ENCODE results near the gene IDUA. TPM values are rescaled to one million over a fixed set of nuclear protein-coding genes. Genes with fewer than 3 reads are reported as not detected.

IDUA gene
- total RNA-seq, 4 donors from 2014 or later = 10.4 to 23.1 (median 11.5) TPM

DNA sequence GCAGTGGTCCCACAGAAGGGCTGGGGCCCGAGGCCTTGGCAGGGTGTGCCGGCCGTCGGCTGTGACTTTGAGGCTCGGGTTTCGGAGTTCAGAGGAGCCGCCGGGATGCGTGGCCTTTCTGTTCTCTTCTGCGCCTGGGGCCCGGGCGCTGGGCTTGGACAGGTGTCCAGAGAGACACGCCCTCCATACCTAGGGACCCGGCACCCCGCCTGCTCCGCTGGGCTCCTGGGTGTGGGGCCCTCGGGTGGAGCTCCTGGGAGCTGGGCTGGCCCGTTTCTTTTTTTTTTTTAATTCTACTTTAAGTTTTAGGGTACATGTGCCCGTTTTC lies 35.9 kb downstream of the IDUA start:
- no peak for TF ChIP-seq POLR2AphosphoS5 (IDR thresholded peaks at IDR 0.05)
- TF ChIP-seq, protein P1, sequence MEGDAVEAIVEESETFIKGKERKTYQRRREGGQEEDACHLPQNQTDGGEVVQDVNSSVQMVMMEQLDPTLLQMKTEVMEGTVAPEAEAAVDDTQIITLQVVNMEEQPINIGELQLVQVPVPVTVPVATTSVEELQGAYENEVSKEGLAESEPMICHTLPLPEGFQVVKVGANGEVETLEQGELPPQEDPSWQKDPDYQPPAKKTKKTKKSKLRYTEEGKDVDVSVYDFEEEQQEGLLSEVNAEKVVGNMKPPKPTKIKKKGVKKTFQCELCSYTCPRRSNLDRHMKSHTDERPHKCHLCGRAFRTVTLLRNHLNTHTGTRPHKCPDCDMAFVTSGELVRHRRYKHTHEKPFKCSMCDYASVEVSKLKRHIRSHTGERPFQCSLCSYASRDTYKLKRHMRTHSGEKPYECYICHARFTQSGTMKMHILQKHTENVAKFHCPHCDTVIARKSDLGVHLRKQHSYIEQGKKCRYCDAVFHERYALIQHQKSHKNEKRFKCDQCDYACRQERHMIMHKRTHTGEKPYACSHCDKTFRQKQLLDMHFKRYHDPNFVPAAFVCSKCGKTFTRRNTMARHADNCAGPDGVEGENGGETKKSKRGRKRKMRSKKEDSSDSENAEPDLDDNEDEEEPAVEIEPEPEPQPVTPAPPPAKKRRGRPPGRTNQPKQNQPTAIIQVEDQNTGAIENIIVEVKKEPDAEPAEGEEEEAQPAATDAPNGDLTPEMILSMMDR (IDR thresholded peaks at IDR 0.05) = no peak
- H3K4me3 ChIP-seq = no peak overlapping the region
- WGBS = 88% methylated on average over 19 of the region's 19 CpGs
- no peaks in the 10 kb centered on the region for H3K27me3 ChIP-seq
- no peaks in the 10 kb centered on the region for H3K9me3 ChIP-seq
- no peak for DNase-seq (ENCODE audit: extremely low spot score)
- intact Hi-C loops (cut with DNase I) = no loop called here
- H3K27ac ChIP-seq (replicated peaks in 1 of 4) = no peak overlapping the region
- peaks cover 0 to 42% (median 17%) of the 10 kb centered on the region in 4 donors for H3K36me3 ChIP-seq
- no peaks in the 10 kb centered on the region for H3K4me1 ChIP-seq

DNA sequence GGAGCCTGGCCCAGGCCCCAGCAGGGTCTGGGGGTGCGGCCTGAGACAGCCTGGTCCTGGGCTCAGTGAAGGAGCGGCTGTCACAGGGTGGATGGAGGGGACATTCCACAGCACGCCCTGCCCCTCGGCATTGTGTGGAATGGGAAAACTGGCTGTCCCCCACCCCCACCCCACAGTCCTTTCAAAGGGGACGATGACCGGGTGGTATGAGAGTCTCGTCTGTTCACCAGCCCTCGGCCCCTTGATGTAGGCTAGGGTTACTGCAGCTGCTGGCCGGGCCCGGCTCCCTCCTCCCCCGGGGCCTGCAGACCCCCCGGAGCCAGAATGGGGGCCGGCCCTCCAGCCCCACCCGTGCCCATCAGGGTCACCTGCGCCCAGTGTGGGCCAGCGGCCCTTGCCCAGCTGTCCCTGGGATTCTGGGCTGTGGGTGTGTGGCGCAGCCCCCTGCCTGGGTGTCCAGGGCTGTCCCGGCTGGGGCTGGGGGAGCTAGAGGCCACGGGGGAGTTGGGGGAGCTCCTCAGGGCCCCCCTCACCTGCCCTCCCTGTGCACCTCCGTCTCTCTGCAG lies 36.3 kb downstream of the IDUA start:
- no peak overlapping the region for H3K27ac ChIP-seq (replicated peaks in 1 of 4)
- H3K4me1 ChIP-seq = no peaks in the 10 kb centered on the region
- H3K27me3 ChIP-seq = peaks cover 0 to 1% (median 0%) of the 10 kb centered on the region in 4 donors
- no peak overlapping the region for H3K4me3 ChIP-seq
- TF ChIP-seq POLR2AphosphoS5 (IDR thresholded peaks at IDR 0.05) (no peak), POLR2A (IDR thresholded peaks at IDR 0.05; ENCODE audit: low read depth) (no peak), EP300 (IDR thresholded peaks at IDR 0.05) (no peak)
- no peaks in the 10 kb centered on the region for H3K9me3 ChIP-seq
- WGBS = 91% methylated on average over 16 of the region's 20 CpGs
- intact Hi-C loops (cut with DNase I) = no loop called here
- peaks cover 0 to 42% (median 17%) of the 10 kb centered on the region in 4 donors for H3K36me3 ChIP-seq
- no peak for DNase-seq (ENCODE audit: extremely low spot score)

- intact Hi-C loops (cut with DNase I) = no loop called here
- Histone ChIP-seq H3K27me3 (peaks cover 0 to 11% (median 2%) of the 10 kb centered on the region in 4 donors), H3K9me3 (no peaks in the 10 kb centered on the region), H3K4me1 (no peaks in the 10 kb centered on the region), H3K4me3 (no peak overlapping the region), H3K27ac (replicated peaks in 1 of 4) (no peak overlapping the region), H3K36me3 (peaks cover 0 to 42% (median 17%) of the 10 kb centered on the region in 4 donors)
- 96% methylated on average over 37 of the region's 83 CpGs for WGBS
- TF ChIP-seq, protein P1 (IDR thresholded peaks at IDR 0.05) = no peak
- no peak for TF ChIP-seq EP300 (IDR thresholded peaks at IDR 0.05)
- TF ChIP-seq POLR2AphosphoS5 (IDR thresholded peaks at IDR 0.05) = no peak
- no peak for TF ChIP-seq POLR2A (IDR thresholded peaks at IDR 0.05; ENCODE audit: low read depth)
- DNase-seq (ENCODE audit: extremely low spot score) = no peak
Observed at GRCh38 chr4:1023895-1024740, 37.3 kb downstream of the IDUA start.

GRCh38 chr4:1024882-1025545 lies 38.2 kb downstream of the IDUA start:
- TF ChIP-seq POLR2AphosphoS5 (IDR thresholded peaks at IDR 0.05) (no peak), POLR2A (IDR thresholded peaks at IDR 0.05; ENCODE audit: low read depth) (no peak), EP300 (IDR thresholded peaks at IDR 0.05) (no peak)
- TF ChIP-seq, protein P1 (IDR thresholded peaks at IDR 0.05) = no peak
- no peak overlapping the region for H3K27ac ChIP-seq (replicated peaks in 1 of 4)
- no peak overlapping the region for H3K4me3 ChIP-seq
- intact Hi-C loops (cut with DNase I) = no loop called here
- DNase-seq (ENCODE audit: extremely low spot score) = no peak
- H3K36me3 ChIP-seq = peaks cover 0 to 42% (median 17%) of the 10 kb centered on the region in 4 donors
- H3K4me1 ChIP-seq = no peaks in the 10 kb centered on the region
- peaks cover 0 to 20% (median 3%) of the 10 kb centered on the region in 4 donors for H3K27me3 ChIP-seq
- 96% methylated on average over 20 of the region's 32 CpGs for WGBS
- no peaks in the 10 kb centered on the region for H3K9me3 ChIP-seq

DNA sequence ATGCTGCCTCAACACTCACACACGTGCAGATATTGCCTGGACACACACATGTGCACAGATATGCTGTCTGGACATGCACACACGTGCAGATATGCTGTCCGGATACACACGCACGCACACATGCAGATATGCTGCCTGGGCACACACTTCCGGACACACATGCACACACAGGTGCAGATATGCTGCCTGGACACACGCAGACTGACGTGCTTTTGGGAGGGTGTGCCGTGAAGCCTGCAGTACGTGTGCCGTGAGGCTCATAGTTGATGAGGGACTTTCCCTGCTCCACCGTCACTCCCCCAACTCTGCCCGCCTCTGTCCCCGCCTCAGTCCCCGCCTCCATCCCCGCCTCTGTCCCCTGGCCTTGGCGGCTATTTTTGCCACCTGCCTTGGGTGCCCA lies 39.3 kb downstream of the IDUA start:
- Histone ChIP-seq H3K27ac (replicated peaks in 1 of 4) (no peak overlapping the region), H3K4me1 (no peaks in the 10 kb centered on the region), H3K36me3 (peaks cover 0 to 42% (median 17%) of the 10 kb centered on the region in 4 donors), H3K4me3 (no peak overlapping the region), H3K9me3 (no peaks in the 10 kb centered on the region), H3K27me3 (peaks cover 0 to 31% (median 3%) of the 10 kb centered on the region in 4 donors)
- intact Hi-C loops (cut with DNase I) = no loop called here
- 62% methylated on average over 12 of the region's 17 CpGs for WGBS
- no peak for DNase-seq (ENCODE audit: extremely low spot score)
- no peak for TF ChIP-seq EP300 (IDR thresholded peaks at IDR 0.05)
- TF ChIP-seq POLR2AphosphoS5 (IDR thresholded peaks at IDR 0.05) = no peak
- TF ChIP-seq, protein P1 (IDR thresholded peaks at IDR 0.05) = no peak
